Esophagus squamous epithelium (tissue), 5 donors: Measurements from ENCODE around the gene CSDE1. TPM values are rescaled to one million over a fixed set of nuclear protein-coding genes. Genes with fewer than 3 reads are reported as not detected.

Experiments
- DNase-seq: peaks from one replicate; lab custom pipeline; 2025; lab: John Stamatoyannopoulos, UW
- H3K27ac ChIP-seq, 4 donors: fragments of 200-600 bp; sonication (generic); one replicate each; pipeline ENCODE4 v1.5.1; 2016 to 2019; ENCODE audit warnings: mild to moderate bottlenecking in 1 of 4
- H3K27me3 ChIP-seq, 4 donors: fragments of 200-600 bp; sonication (generic); 1 replicate in 3 of 4; 2 replicates in 1 of 4; pipeline versions ENCODE4 v1.5.1 to v1.6.0; 2017 to 2021; ENCODE audit warnings: antibody characterized with exemption in 1 of 4
- H3K36me3 ChIP-seq, 3 donors: fragments of 200-600 bp; sonication (generic); one replicate each; pipeline ENCODE4 v1.5.1; 2016 to 2019
- H3K4me1 ChIP-seq, 3 donors: fragments of 200-600 bp; sonication (generic); one replicate each; pipeline ENCODE4 v1.5.1; 2017 to 2019
- H3K4me3 ChIP-seq, 4 donors: fragments of 200-600 bp; sonication (generic); 1 replicate in 3 of 4; 2 replicates in 1 of 4; pipeline ENCODE4 v1.5.1; 2016 to 2019; ENCODE audit warnings: mild to moderate bottlenecking in 2 of 4, moderate library complexity in 1 of 4
- H3K9me3 ChIP-seq, 3 donors: fragments of 200-600 bp; sonication (generic); one replicate each; pipeline ENCODE4 v1.5.1; 2016 to 2019
- POLR2A ChIP-seq, 4 donors: fragments of 450-650 bp; IDR thresholded peaks; one replicate each; pipeline ENCODE4 v1.6.1; 2017; ENCODE audit warnings: antibody characterized with exemption in 4 of 4, mild to moderate bottlenecking in 4 of 4, moderate library complexity in 3 of 4
- WGBS, 2 donors: methylation state at CpG; one replicate each; pipeline ENCODE4 v1.1.5; 2018; 5-methylcytosine and 5-hydroxymethylcytosine counted together
- intact Hi-C: fragments of 100-400 bp; cut with DNase I; formaldehyde crosslinking; loops from one replicate; pipeline ENCODE4 v1.15.0; 2022
- small RNA-seq, 4 donors: library from RNA; depleted of rRNA; stranded (forward); fragments of <200 nt; gene quantifications; one replicate each; pipeline ENCODE3, GENCODE V24; 2016
- total RNA-seq, 4 donors: library from RNA; depleted of rRNA; stranded (reverse); fragments of >200 nt; gene quantifications; one replicate each; pipeline ENCODE4 v1.1.0, GENCODE V29; 2016
- TF ChIP-seq, protein P1 (sequence below), 6 experiments: fragments of 450-650 bp in 4 of 6; fragments of 200-600 bp in 2 of 6; sonication (generic) in 2 of 6; IDR thresholded peaks; one replicate each; pipeline ENCODE4 v1.5.1; 2016 to 2019; ENCODE audit warnings: antibody characterized with exemption in 6 of 6, mild to moderate bottlenecking in 4 of 6, moderate library complexity in 4 of 6
- donor health status: DM: yes; HTN: yes; CAD: no.

CSDE1 gene
- total RNA-seq, 4 donors from 2014 or later: 311 to 845 (median 638) TPM

GRCh38 chr1:114668373-114668772 lies 89.4 kb downstream of the CSDE1 start:
- TF ChIP-seq, protein P1, sequence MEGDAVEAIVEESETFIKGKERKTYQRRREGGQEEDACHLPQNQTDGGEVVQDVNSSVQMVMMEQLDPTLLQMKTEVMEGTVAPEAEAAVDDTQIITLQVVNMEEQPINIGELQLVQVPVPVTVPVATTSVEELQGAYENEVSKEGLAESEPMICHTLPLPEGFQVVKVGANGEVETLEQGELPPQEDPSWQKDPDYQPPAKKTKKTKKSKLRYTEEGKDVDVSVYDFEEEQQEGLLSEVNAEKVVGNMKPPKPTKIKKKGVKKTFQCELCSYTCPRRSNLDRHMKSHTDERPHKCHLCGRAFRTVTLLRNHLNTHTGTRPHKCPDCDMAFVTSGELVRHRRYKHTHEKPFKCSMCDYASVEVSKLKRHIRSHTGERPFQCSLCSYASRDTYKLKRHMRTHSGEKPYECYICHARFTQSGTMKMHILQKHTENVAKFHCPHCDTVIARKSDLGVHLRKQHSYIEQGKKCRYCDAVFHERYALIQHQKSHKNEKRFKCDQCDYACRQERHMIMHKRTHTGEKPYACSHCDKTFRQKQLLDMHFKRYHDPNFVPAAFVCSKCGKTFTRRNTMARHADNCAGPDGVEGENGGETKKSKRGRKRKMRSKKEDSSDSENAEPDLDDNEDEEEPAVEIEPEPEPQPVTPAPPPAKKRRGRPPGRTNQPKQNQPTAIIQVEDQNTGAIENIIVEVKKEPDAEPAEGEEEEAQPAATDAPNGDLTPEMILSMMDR (IDR thresholded peaks at IDR 0.05): no peak
- no peak for TF ChIP-seq POLR2A (IDR thresholded peaks at IDR 0.05)

GRCh38 chr1:114666954-114667353 lies 90.8 kb downstream of the CSDE1 start:
- 87 to 92% methylated on average over 3 of the region's 3 CpGs for WGBS, 2 donors

More at GRCh38 chr1:114668373-114668772, 89.4 kb downstream of the CSDE1 start:
- 41 to 55% methylated on average over 4 of the region's 4 CpGs for WGBS, 2 donors
- Histone ChIP-seq H3K4me3 (peak overlapping the region; percentile 63 to 97 (median 77)), H3K27me3 (no peaks in the 10 kb centered on the region), H3K27ac (peak overlapping the region; percentile 94 to 99 (median 96)), H3K36me3 (peaks cover 0 to 6% (median 0%) of the 10 kb centered on the region in 3 donors), H3K4me1 (peaks cover 0 to 40% (median 3%) of the 10 kb centered on the region in 3 donors), H3K9me3 (no peaks in the 10 kb centered on the region)
- DNase-seq: no peak
- intact Hi-C loops: no loop called here

More at GRCh38 chr1:114666954-114667353, 90.8 kb downstream of the CSDE1 start:
- Histone ChIP-seq H3K4me3 (no peak overlapping the region), H3K9me3 (no peaks in the 10 kb centered on the region), H3K36me3 (peaks cover 0 to 6% (median 0%) of the 10 kb centered on the region in 3 donors), H3K27me3 (no peaks in the 10 kb centered on the region), H3K27ac (no peak overlapping the region), H3K4me1 (peaks cover 0 to 37% (median 3%) of the 10 kb centered on the region in 3 donors)
- intact Hi-C loops: no loop called here
- DNase-seq: no peak
- TF ChIP-seq, protein P1 (IDR thresholded peaks at IDR 0.05): no peak
- TF ChIP-seq POLR2A (IDR thresholded peaks at IDR 0.05): no peak

Small RNA genes lying within 50 kb of the gene (small RNA-seq; reads per million reads assigned to genes)
- gene RN7SL432P (0 reads per million in 4 donors), gene RNY1P13 (0 to 0.07 (median 0) reads per million in 4 donors)

Other genes with a start within 250 kb of the CSDE1 start
- 10 to 100 TPM; 19.1 to 38.7 (median 25.4) TPM for gene TRIM33, start 246.8 kb downstream of the CSDE1 start, total RNA-seq
- gene BCAS2, start 176.4 kb downstream of the CSDE1 start, total RNA-seq: 10 to 100 TPM; 24.8 to 38.9 (median 32.7) TPM
- gene DENND2C, start 87.9 kb downstream of the CSDE1 start, total RNA-seq: 10 to 100 TPM; 30.3 to 67.0 (median 41.2) TPM
- under 1 TPM in 2 of 4 donors, not detected in 2; 0.32 to 0.57 TPM for gene AMPD1, start 62.4 kb downstream of the CSDE1 start, total RNA-seq
- gene NRAS, start 41.2 kb downstream of the CSDE1 start, total RNA-seq: 10 to 100 TPM; 18.4 to 38.0 (median 30.1) TPM
- 10 to 100 TPM; 18.3 to 50.0 (median 42.1) TPM for gene SIKE1, start 22.7 kb upstream of the CSDE1 start, total RNA-seq
- not detected for gene SYCP1, start 96.9 kb upstream of the CSDE1 start, total RNA-seq